DMS53 (cell line): Measurements from ENCODE around the gene C1orf116.

Source experiments
- DNase-seq: peaks from one replicate; lab custom pipeline; 2025; lab: John Stamatoyannopoulos, UW

The C1orf116 gene

GRCh38 chr1:206987873-206988272 is 44.7 kb downstream of the C1orf116 start:
- DNase-seq = no peak

GRCh38 chr1:206986885-206987284 is 45.7 kb downstream of the C1orf116 start:
- no peak for DNase-seq

DNA sequence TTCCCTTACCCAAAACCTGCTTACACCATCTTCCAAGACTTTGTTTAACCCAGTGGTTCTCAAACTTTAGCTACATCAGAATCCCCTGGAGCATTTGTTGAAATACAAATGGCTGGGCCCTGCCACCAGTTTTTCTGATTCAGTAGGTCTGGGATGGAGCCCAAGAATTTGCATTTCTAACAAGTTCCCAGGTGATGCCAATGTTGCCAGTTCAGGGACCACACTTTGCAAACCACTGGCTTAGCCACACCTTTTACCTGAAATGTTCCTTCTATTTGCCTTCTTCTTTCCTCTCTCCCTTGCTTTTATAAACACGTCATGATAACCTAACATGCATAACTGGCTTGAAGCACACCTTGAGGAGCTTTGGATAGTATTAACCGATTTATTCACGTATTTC is 46.2 kb downstream of the C1orf116 start:
- no peak for DNase-seq

DNA sequence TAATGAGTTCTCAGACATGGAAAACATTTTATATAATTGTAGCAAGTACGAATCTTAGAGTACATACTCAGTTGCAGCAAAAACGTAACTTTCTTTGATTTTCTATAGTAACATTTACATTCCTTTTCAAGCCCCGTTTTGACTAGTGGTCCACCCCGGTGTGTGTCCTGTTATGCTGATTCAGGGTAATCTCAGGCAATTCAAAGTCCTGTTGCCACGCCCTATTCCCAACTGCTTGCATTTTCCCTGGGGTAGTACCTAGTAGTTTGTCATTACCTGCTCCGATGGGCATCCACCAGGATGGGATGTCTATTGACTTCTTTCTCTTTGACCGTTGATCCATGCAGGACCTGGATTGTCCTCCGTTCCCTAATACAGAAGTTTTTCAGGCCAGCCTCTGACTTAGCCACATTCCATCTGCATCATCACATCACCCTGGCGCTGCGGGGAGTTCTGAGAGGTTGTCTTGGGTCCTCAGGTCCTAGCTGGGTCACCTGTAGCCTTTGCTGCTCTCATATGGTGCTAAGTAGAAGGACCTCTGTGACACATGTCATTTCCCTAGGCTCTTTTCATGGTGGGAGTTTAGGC is 47.3 kb downstream of the C1orf116 start:
- DNase-seq = no peak

GRCh38 chr1:206982216-206982615 is 50.3 kb downstream of the C1orf116 start:
- peak; percentile 83 for DNase-seq

DNA sequence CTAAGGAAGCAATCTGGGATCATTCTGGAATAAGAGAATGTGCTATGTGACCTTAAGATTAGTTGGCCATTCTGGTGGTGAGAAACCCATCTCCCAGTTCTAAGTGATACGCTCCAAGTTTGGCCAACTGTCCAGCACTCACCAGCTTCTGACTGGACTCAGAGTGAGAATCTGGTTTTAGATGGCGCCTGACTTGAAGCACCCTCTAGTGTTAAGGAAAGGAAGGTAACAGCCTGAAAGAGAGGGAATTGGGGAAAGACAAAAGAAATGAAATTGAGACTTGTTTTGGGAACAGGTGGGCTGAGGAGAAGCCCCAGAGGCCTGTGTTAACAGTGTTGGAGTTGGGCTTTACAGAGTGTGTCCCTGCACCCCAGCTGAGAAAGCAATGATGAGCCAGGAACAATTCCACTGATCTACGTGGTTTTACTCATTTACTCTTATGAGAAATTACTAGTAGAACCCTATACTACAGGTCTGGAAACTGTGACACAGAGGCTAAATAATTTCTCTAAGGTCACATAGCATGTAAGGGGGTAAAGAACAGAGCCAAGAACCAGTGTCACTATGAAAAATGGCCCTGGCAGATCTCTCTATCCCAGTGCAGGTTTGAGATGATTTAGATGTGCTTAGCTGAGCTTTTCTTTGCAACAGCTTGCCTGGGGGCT is 53.0 kb downstream of the C1orf116 start:
- peak; percentile 63 for DNase-seq

DNA sequence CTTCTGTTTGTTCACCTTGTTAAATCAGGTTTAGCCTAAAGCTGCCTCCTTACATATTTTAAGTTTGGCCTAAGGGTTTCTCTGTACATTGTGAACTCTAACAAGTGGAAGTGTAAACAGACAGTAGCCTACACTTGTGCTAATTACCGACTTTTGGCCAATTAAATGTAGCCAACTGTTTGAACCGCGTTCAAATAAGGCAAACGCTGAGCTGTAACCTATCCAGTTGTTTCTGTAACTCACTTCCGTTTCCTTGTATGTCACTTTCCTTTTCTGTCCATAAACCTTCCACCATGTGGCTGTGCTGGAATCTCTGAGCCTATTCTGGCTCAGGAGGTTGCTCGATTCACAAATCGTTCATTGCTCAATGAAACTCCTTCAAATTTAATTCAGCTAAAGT is 54.3 kb downstream of the C1orf116 start:
- no peak for DNase-seq

- DNase-seq = no peak
These were observed 57.2 kb downstream of the C1orf116 start for GRCh38 chr1:206975306-206975705.

GRCh38 chr1:206974140-206974539 is 58.4 kb downstream of the C1orf116 start:
- no peak for DNase-seq

DNA sequence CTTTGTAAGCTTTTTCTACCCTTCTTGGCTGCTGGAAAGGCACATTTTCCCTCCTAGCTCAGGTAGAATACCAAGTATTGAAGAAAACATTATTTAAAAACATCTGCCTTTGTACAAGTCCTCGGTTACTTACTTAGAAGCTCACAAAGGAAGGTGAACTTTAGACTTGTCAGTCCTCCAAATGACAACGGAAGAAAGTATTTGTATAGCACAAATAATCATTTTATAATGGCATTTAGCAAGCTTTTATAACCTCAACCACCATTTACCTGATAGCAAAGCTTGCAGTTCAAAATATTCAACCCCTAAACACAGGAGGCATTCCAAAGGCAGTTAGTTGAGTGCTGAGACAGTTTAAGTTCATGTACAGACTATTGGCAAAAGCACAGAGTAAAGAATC is 59.8 kb downstream of the C1orf116 start:
- DNase-seq = no peak

DNA sequence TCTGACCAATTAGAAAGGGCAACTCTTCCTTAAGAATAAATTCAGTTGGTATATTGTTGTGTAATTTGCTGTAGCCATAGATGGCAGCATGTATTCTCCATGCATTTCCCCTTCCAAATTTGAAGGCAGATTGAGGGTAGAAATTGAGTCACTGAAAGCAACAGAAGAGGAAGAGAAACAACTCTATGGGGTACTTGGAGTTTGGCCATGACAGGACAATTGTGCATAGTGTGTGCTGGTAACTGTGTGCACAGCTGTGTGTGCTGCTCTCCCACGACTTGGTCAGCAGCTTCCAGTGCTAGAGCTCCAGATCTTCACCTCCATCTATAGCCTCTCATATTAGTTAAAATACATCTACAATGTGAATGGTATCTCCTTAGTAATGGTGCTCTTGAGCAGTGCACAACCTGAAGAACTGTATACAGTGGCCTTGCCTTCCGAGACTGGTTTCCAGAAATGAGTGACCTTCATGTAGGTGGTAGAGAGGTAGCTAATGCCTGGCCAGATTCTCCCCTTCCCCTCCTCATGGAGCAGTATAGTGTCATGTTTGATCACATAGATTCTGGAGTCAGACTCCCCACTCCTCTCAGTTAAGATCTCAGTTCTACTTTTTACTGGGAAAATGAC is 61.4 kb downstream of the C1orf116 start:
- no peak for DNase-seq

DNA sequence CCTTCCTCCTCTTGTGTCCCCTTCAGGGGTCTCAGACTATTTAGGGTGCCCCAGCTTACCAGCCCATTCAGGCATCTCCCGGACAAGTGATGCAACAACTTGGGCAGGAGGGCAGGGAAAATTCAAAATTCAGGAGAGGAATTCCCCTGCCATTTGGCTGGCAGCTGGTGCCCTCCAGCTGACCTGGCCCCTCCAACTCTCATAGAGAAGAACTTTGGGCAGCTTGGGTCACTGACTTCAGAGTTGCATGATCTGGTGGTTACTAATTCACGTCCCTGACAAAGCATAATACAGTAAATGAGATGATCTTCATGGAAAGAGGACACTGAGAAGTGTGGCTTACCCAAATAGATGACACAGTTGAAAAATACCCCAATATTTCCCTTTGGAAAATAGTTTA is 62.1 kb downstream of the C1orf116 start, which contains the start of gene FCAMR:
TSS of gene FCAMR (minus strand) at position 15 of the 400 bp plus-strand sequence. CDS start 335 bp downstream, outside the sequence.
- DNase-seq = no peak

GRCh38 chr1:206969090-206969489 is 63.5 kb downstream of the C1orf116 start:
- no peak for DNase-seq
